GM21381 (cell line): ENCODE data around the gene MAP3K6.

Experiments
- ATAC-seq: cut with Tn5 transposase; IDR thresholded peaks from one replicate; pipeline ENCODE4 v1.9.1; 2021; ENCODE audit warnings: mild to moderate bottlenecking, moderate library complexity; ENCODE audit not compliant: unreplicated experiment

MAP3K6 gene

GRCh38 chr1:27379564-27380122, 12.9 kb upstream of the MAP3K6 start:
- no peak for ATAC-seq

- ATAC-seq = no peak
Observed at GRCh38 chr1:27377760-27378495, 11.2 kb upstream of the MAP3K6 start.

GRCh38 chr1:27374362-27375086, 7.8 kb upstream of the MAP3K6 start, which contains the start of gene FCN3:
TSS of gene FCN3 (minus strand) at chr1:27374824. CDS start at chr1:27374818, 6 bp downstream.
- no peak for ATAC-seq

GRCh38 chr1:27372808-27373690, 6.3 kb upstream of the MAP3K6 start:
- no peak for ATAC-seq

- ATAC-seq = no peak
Observed at GRCh38 chr1:27372022-27372807, 5.5 kb upstream of the MAP3K6 start.

GRCh38 chr1:27368869-27369582, 2.3 kb upstream of the MAP3K6 start:
- ATAC-seq = no peak

GRCh38 chr1:27367160-27367650, 444 bp upstream of the MAP3K6 start:
- no peak for ATAC-seq

- ATAC-seq = peak; percentile 31
Observed at GRCh38 chr1:27366113-27366410, 699 bp downstream of the MAP3K6 start.

GRCh38 chr1:27365372-27366112, 1.2 kb downstream of the MAP3K6 start:
- peak; percentile 48 for ATAC-seq

GRCh38 chr1:27364696-27365371, 1.9 kb downstream of the MAP3K6 start:
- no peak for ATAC-seq

GRCh38 chr1:27363766-27364695, 2.7 kb downstream of the MAP3K6 start:
- no peak for ATAC-seq

- ATAC-seq = no peak
Observed at GRCh38 chr1:27361553-27361952, 5.2 kb downstream of the MAP3K6 start.

- ATAC-seq = no peak
Observed at GRCh38 chr1:27361044-27361402, 5.7 kb downstream of the MAP3K6 start.

GRCh38 chr1:27360159-27361043, 6.4 kb downstream of the MAP3K6 start:
- no peak for ATAC-seq

- no peak for ATAC-seq
Observed at GRCh38 chr1:27359822-27360158, 7.0 kb downstream of the MAP3K6 start.

GRCh38 chr1:27358928-27359313, 7.8 kb downstream of the MAP3K6 start:
- no peak for ATAC-seq
